ENCODE results near the gene UNC119B.

Gene UNC119B

DNA sequence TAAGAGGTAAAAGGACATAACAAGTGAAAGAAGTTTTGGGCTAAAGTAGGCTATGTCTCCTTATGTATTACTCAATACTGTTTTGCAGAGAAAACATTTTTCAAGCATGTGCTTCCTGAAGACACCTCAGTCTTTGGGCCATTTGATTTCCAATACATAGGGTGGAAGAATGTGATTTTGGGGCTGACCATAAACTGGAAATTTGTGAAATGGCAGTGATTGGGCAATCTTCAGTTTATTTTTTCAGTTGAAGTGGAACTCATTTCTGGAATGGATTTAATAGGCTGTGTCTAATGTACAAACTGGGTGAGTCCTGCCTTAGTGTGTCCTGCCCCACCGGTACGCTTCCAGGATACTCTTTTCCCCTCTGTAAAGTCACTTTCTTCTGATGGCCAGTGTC lies 12.5 kb downstream of the UNC119B start (continued):
- no peak for TF ChIP-seq OVOL3 (tag by site-specific recombination; IDR thresholded peaks at IDR 0.05)

DNA sequence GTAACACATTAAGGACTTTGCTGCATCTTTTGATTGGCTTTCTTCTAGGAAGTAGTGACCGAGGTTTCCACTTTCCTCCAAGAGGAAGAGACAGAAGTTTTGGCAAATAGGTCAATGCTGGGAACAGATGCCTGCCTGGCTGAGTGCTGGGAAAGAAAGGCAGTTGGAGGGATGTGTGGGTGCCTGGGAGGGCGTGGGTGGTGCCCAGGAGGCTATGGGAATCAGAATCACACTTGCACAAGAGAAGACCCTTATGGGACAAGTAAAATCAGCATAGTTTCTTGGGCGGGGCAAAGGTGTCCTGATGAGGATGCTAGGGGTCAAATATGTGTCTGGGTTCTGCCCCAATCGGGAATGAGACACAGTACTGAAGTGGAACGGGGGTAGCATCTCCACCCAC lies 14.5 kb downstream of the UNC119B start:
- no peak overlapping the region for H3K27ac ChIP-seq (ENCODE audit: extremely low read depth, low read depth, low read length)
- H3K4me3 ChIP-seq (ENCODE audit: low read depth, low read length) = no peak overlapping the region
- peaks cover 29 to 74% of the 10 kb centered on the region in 2 experiments for H3K36me3 ChIP-seq (ENCODE audit: control insufficient read depth in 2 of 2, insufficient read depth in 1 of 2, low read length in 2 of 2)
- no peaks in the 10 kb centered on the region for H3K9me3 ChIP-seq (ENCODE audit: control insufficient read depth, insufficient read depth, low read depth, low read length)
- TF ChIP-seq EGR2 (tag by site-specific recombination; IDR thresholded peaks at IDR 0.05; ENCODE audit: low read depth) (peak; percentile 72), ZFHX2 (tag by site-specific recombination; conservative IDR thresholded peaks at IDR 0.05) (peak; percentile 91), ZNF354C (tag by site-specific recombination; IDR thresholded peaks at IDR 0.05; ENCODE audit: borderline replicate concordance, low read depth) (no peak)
- CTCF ChIA-PET = interaction anchor here (0.7 to 1.2 kb wide), 3 partner anchors 10 to 247 kb away, joined by 3 to 6 read pairs (median 4); no protein-coding TSS in a partner anchor
- POLR2A ChIA-PET = interaction anchor here (0.7 to 1.0 kb wide), 3 partner anchors 13 to 143 kb away, joined by 3 to 4 read pairs (median 4); partner anchors contain the start of gene POP5
- H3K4me1 ChIP-seq (ENCODE audit: control insufficient read depth, insufficient read depth, low read length) = no peaks in the 10 kb centered on the region; the same call in none of the 2 replicates

DNA sequence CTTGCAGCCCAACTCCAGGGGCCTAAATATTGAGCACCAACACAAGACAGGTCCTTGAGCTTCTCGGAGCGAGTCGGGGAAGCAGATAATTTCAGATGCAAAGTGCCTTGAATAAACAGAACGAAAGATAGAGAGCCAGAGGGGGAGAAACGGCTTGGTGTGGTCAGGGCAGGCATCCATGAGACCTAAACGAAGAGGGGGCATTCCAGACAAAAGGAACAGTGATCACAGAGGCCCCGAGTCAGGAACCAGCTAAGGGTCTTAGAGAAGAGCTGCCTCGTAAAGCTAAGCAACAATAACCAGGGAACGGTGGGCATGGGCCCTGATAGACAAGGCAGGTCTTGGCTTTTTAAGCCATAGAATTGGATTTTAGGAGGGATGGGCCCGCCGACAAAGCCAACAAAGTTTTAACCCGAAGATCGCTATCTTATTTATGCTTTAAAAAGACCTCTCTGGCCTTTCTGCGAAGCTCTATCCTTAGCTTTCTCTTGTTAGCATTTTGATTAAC lies 14.9 kb downstream of the UNC119B start:
- TF ChIP-seq, protein P1, sequence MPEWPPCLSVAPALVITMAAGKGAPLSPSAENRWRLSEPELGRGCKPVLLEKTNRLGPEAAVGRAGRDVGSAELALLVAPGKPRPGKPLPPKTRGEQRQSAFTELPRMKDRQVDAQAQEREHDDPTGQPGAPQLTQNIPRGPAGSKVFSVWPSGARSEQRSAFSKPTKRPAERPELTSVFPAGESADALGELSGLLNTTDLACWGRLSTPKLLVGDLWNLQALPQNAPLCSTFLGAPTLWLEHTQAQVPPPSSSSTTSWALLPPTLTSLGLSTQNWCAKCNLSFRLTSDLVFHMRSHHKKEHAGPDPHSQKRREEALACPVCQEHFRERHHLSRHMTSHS (tag by site-specific recombination; IDR thresholded peaks at IDR 0.05) = no peak
- TF ChIP-seq ZNF335 (tag by site-specific recombination; conservative IDR thresholded peaks at IDR 0.05) = peak; percentile 83
- ChIA-PET CTCF (interaction anchor here (0.7 to 1.2 kb wide), 3 partner anchors 11 to 247 kb away, joined by 3 to 6 read pairs (median 4); no protein-coding TSS in a partner anchor), POLR2A (interaction anchor here (0.7 to 1.0 kb wide), 3 partner anchors 14 to 144 kb away, joined by 3 to 4 read pairs (median 4); partner anchors contain the start of gene POP5)
- Histone ChIP-seq H3K4me1 (ENCODE audit: control insufficient read depth, insufficient read depth, low read length) (no peaks in the 10 kb centered on the region; the same call in none of the 2 replicates), H3K9me3 (ENCODE audit: control insufficient read depth, insufficient read depth, low read depth, low read length) (no peaks in the 10 kb centered on the region), H3K36me3 (ENCODE audit: control insufficient read depth in 2 of 2, insufficient read depth in 1 of 2, low read length in 2 of 2) (peaks cover 26 to 73% of the 10 kb centered on the region in 2 experiments), H3K4me3 (ENCODE audit: low read depth, low read length) (peak overlapping the region; percentile 64), H3K27ac (ENCODE audit: extremely low read depth, low read depth, low read length) (peak overlapping the region; percentile 32; the same call in 1 of the 2 replicates)

DNA sequence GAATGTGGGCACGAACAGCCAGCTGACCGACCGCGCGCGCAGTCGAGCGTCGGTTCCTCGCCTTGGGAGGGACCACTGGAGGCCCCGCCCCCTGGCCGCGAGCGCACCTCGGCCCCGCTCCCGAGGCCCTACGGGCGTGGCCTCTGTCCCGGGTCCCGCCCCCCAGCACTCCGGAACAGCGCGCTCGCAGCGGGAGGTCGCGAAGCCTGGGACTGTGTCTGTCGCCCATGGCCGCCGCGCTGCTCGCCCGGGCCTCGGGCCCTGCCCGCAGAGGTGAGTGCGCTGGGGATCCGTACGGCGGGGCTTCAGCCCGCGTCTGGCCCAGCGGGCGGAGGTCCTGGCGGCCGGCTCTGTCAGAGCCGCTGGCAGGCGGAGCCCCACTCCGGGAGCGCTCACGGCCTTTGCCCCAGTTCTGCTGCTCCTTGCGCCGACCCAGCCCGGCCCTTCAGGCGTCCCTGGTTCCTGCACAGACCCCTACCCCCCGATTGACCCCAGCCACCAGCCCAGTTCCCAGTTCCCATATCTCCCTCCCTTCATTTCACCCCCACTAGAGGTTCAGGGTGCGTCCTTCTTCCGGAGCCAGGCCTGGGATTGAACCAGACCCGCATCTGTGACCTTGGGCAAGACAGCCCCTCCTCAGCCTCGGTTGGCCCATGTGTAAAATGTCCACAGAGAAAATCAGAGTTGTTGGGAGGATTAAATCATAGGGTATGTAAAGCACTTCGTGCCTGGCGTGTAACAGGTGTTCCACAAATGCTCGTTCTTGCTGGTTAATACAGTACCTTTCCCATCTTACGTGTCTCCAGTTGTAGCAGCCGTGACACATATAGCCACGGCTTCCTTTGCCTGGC lies 15.6 kb downstream of the UNC119B start, which contains the start of gene ACADS:
TSS of gene ACADS (plus strand) at position 168 of the 851 bp plus-strand sequence. CDS start at position 228, 60 bp downstream.
- Histone ChIP-seq H3K9me3 (ENCODE audit: control insufficient read depth, insufficient read depth, low read depth, low read length) (no peaks in the 10 kb centered on the region), H3K27ac (ENCODE audit: extremely low read depth, low read depth, low read length) (peak within 1 kb of the TSS; percentile 40; the same call in 1 of the 2 replicates), H3K4me1 (ENCODE audit: control insufficient read depth, insufficient read depth, low read length) (no peaks in the 10 kb centered on the region; the same call in none of the 2 replicates), H3K36me3 (ENCODE audit: control insufficient read depth in 2 of 2, insufficient read depth in 1 of 2, low read length in 2 of 2) (peaks cover 24 to 73% of the 10 kb centered on the region in 2 experiments), H3K4me3 (ENCODE audit: low read depth, low read length) (peak within 1 kb of the TSS; percentile 64)
- ChIA-PET POLR2A (interaction anchor here (1.0 kb wide), 2 partner anchors 14 to 144 kb away, joined by 4 read pairs; partner anchors contain the start of gene POP5), CTCF (interaction anchor here (1.2 kb wide), 1 partner anchor 11 kb away, joined by 6 read pairs; no protein-coding TSS in a partner anchor)
- no peak for TF ChIP-seq ZNF146 (tag by site-specific recombination; IDR thresholded peaks at IDR 0.05)
- no peak for TF ChIP-seq ZNF133 (tag by site-specific recombination; IDR thresholded peaks at IDR 0.05)
- peak; percentile 80 for TF ChIP-seq ZIC2 (tag by site-specific recombination; IDR thresholded peaks at IDR 0.05)
- TF ChIP-seq ZNF157 (tag by site-specific recombination; IDR thresholded peaks at IDR 0.05) = no peak
- TF ChIP-seq, protein P2, sequence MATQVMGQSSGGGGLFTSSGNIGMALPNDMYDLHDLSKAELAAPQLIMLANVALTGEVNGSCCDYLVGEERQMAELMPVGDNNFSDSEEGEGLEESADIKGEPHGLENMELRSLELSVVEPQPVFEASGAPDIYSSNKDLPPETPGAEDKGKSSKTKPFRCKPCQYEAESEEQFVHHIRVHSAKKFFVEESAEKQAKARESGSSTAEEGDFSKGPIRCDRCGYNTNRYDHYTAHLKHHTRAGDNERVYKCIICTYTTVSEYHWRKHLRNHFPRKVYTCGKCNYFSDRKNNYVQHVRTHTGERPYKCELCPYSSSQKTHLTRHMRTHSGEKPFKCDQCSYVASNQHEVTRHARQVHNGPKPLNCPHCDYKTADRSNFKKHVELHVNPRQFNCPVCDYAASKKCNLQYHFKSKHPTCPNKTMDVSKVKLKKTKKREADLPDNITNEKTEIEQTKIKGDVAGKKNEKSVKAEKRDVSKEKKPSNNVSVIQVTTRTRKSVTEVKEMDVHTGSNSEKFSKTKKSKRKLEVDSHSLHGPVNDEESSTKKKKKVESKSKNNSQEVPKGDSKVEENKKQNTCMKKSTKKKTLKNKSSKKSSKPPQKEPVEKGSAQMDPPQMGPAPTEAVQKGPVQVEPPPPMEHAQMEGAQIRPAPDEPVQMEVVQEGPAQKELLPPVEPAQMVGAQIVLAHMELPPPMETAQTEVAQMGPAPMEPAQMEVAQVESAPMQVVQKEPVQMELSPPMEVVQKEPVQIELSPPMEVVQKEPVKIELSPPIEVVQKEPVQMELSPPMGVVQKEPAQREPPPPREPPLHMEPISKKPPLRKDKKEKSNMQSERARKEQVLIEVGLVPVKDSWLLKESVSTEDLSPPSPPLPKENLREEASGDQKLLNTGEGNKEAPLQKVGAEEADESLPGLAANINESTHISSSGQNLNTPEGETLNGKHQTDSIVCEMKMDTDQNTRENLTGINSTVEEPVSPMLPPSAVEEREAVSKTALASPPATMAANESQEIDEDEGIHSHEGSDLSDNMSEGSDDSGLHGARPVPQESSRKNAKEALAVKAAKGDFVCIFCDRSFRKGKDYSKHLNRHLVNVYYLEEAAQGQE (tag by site-specific recombination; IDR thresholded peaks at IDR 0.05) = peak; percentile 31; the same call in 1 of the 2 replicates
- no peak for TF ChIP-seq ZNF416 (tag by site-specific recombination; IDR thresholded peaks at IDR 0.05)
- no peak for TF ChIP-seq ZSCAN16 (tag by site-specific recombination; IDR thresholded peaks at IDR 0.05)
- TF ChIP-seq ZNF37A (tag by site-specific recombination; IDR thresholded peaks at IDR 0.05) = no peak
- peak; percentile 89 for TF ChIP-seq SP2 (tag by site-specific recombination; IDR thresholded peaks at IDR 0.05)
- TF ChIP-seq, protein P3, sequence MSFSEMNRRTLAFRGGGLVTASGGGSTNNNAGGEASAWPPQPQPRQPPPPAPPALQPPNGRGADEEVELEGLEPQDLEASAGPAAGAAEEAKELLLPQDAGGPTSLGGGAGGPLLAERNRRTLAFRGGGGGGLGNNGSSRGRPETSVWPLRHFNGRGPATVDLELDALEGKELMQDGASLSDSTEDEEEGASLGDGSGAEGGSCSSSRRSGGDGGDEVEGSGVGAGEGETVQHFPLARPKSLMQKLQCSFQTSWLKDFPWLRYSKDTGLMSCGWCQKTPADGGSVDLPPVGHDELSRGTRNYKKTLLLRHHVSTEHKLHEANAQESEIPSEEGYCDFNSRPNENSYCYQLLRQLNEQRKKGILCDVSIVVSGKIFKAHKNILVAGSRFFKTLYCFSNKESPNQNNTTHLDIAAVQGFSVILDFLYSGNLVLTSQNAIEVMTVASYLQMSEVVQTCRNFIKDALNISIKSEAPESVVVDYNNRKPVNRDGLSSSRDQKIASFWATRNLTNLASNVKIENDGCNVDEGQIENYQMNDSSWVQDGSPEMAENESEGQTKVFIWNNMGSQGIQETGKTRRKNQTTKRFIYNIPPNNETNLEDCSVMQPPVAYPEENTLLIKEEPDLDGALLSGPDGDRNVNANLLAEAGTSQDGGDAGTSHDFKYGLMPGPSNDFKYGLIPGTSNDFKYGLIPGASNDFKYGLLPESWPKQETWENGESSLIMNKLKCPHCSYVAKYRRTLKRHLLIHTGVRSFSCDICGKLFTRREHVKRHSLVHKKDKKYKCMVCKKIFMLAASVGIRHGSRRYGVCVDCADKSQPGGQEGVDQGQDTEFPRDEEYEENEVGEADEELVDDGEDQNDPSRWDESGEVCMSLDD (tag by site-specific recombination; IDR thresholded peaks at IDR 0.05) = no peak
- TF ChIP-seq SP3 (tag by site-specific recombination; IDR thresholded peaks at IDR 0.05) = peak; percentile 84
- TF ChIP-seq, protein P4, sequence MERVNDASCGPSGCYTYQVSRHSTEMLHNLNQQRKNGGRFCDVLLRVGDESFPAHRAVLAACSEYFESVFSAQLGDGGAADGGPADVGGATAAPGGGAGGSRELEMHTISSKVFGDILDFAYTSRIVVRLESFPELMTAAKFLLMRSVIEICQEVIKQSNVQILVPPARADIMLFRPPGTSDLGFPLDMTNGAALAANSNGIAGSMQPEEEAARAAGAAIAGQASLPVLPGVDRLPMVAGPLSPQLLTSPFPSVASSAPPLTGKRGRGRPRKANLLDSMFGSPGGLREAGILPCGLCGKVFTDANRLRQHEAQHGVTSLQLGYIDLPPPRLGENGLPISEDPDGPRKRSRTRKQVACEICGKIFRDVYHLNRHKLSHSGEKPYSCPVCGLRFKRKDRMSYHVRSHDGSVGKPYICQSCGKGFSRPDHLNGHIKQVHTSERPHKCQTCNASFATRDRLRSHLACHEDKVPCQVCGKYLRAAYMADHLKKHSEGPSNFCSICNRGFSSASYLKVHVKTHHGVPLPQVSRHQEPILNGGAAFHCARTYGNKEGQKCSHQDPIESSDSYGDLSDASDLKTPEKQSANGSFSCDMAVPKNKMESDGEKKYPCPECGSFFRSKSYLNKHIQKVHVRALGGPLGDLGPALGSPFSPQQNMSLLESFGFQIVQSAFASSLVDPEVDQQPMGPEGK (tag by site-specific recombination; IDR thresholded peaks at IDR 0.05) = peak; percentile 74

Data from HEK293 (cell line).